T-helper 9 cell (primary cell): ENCODE results near the gene ETV6.

ENCODE experiments used
- DNase-seq: peaks from one replicate; pipeline ENCODE4 v3.0.0-alpha.2; 2020

ETV6 gene

DNA sequence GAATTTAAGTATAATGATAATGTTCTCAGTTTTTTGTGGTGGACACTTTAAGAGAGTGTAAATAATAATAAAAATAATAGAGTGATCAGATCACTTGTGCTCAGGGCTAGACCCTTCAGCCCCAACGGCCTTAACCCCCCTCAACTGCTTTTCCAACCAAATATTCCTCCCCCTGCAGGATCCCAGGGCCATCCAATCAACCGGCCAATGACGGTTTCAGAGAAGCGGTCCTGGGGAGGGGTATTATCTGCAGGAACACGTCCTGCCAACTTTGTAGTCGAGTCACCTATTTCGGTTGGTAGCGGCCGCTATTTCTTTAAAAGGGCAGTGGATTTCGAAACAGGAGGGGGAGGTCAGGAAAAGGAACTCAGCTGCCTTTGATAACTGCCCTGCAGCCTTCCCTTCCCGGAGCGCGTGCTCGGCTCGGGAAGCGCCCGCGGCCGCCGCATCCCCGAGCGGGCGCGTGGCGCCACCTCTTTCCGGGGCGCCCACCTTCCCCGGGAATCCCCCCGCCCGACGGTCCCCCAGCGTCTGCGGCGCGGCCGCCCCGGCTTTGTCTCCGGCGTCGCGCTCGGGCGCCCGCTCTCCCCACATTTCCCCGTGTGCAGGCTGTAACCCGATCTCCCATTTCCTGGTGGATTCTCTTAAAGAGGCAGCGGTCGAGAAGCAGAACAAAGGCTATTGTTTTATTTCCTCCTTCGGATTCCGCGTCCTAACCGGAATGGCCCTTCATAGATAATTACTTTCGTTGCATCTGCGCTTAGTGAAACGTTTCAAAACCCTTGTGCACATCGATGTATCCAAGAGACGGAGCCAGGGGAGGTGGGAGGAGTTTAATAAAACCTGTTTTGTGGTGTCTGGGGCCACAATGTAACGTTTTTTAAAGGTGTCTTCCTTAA is 711 bp upstream of the ETV6 start:
- peak; percentile 61 for DNase-seq

DNA sequence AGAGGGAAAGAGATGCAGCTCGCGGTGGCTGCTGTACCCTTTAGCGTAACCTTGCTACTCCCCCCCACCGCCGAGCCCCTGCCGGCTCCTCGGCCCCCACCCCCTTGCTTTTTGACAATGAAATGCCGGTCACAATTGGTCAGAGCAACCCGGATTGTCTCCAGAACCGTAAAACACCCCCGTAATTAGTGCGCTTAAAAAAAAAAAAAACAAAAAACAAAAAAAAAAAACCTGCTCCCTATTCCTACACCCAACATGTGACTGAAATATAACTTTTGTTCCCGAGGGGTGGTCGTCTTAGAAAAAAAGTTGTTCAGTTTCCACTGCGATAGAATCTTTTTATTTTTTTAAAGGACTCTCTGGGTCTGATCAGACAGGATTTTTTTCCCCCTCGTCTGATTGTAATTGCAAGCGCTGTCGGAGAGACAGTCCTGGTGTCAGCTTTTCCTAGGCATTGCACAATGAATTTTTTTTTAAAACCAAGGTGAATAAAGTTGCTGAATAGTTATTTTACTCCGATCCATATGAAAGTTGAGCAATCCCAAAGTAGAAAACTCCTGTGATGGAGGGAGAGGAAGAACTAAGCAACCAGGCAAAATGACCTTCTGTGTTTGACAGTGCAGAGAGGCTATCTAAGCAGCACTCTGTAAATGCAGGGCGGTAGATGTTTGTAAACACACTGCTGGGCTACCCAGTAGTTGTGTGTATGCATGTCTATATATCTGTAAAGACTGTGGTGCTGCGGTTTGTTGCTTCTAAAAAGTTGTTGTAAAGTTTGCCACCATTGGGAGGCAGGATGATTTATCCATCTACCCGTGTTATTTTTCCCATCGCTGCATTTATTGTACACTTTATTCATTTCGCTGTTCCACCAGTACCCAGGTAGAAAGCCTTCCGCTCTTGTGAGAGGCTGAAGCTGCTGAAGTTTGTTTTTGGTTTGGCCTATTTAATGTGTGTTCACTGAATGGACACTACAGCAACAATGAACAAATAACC is 1.1 kb downstream of the ETV6 start:
- DNase-seq: no peak

GRCh38 chr12:11651381-11651780 is 1.9 kb downstream of the ETV6 start:
- no peak for DNase-seq

GRCh38 chr12:11651785-11652184 is 2.3 kb downstream of the ETV6 start:
- no peak for DNase-seq

DNA sequence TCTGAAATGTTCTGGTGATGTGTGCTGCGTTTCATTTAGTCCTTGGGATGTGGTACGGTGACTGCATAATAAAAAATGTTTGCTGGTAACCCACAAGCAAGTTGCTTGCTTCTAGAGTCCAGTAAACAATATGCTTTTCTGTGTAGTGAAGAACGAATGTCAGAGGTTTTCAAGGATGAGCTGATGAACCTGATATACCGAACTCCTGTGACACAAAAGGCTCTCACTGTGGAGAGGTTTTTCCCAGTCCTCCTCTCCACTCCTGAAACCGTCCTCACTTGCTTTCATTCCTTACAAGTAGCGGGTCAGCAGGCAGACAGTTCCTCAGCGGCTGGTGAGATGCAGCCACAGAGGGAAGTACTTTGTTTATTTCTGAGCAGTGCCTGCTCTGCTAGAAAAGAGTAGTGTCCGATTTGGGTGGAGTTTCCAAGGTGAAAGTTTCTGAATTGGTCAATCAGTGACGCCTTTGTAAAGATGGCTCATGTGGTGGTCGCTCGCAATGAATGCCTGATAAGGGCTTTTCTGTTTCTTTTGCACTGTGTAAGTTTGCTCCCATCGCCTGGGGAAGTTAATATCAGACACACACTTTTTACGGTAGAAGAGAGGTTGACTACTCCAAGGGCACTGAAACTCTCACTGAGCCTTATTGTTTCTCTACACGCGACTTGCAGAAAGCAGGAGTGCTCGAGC is 3.0 kb downstream of the ETV6 start:
- no peak for DNase-seq

DNA sequence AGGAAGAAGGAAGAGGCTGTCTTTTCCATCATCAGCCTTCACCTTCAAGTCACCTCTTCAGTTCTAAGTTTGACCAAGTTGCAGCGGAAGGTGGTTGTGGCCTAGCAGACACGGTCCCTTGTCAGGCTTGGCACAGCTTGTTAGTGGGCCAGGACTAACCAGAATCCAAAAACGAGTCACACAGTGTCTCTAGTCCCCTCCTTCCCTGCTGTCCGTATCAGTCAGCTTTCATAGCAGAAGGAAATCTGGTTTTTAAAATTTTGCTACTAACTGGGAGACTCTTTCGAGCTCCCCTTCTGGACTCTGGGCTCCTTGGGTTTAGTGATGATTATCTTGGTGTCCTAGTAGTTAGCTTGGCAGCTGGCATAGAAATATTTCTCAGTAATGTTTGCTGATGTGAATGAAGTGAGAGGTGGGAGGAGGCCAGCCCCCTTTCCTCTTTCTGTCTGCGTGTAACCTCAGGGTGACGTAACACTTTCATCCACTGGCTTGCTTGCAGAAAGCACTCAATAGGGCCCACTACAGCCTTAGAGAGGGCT is 3.8 kb downstream of the ETV6 start:
- no peak for DNase-seq

DNA sequence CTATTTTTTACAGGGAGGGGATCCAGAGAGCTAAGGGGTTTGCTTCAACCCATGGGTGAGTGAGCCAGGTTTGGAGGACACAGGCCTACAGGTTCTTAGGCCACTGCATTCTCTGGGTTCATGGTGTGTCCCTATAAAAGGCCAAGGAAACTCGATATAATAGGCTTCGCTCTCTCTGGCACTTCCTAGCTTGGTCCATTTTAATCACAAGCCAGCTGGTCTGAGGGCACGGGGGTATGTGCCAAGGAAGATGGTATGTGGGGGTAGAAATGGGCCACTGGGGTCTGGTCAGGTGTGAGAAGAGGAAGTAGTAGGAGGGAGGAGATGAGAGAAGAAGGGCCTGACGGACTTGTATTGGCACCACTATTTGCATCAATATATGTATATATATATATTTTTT is 4.9 kb downstream of the ETV6 start:
- no peak for DNase-seq

DNA sequence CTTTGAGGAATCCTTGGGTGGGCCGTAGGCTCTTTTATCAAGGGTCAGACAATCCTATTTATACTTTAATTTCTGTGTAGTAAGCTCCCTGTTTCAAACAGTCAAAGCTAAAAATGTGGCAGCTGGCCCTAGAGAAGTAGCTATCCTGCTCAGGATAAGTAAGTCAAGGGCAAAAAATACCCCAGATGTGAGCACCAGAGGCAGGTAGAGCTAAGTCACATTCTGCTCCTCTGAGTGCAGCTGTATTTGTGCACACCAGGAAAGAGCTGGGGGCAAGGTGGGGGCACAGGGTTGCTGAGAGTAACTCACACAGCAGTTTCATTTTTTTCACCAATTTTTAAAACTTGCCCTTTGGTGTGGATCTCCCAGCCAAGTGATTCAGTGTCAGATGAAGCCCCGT is 5.3 kb downstream of the ETV6 start:
- no peak for DNase-seq

GRCh38 chr12:11655842-11656241 is 6.4 kb downstream of the ETV6 start:
- DNase-seq: no peak

GRCh38 chr12:11656550-11656949 is 7.1 kb downstream of the ETV6 start:
- DNase-seq: no peak

- DNase-seq: no peak
Measured at GRCh38 chr12:11657511-11657910, 8.0 kb downstream of the ETV6 start.

DNA sequence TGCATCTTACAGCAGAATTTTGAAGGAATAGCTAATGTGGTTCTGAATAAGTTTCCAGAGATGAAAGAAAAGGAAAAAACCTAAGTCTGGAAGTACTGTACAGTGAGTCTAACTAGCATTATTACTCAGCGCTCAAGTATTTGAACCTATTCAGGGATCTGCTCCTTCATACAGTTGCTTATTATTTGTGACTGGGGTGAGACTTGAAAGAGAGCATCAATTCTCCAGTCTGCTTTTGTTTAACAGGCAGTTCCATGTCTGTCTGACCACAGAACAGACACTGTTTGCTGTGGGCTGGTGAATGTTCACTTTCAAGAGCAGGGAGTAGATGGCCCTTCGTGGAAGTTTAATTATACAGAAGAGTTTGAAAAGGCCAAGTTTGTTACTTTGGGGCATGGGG is 9.3 kb downstream of the ETV6 start:
- no peak for DNase-seq

DNA sequence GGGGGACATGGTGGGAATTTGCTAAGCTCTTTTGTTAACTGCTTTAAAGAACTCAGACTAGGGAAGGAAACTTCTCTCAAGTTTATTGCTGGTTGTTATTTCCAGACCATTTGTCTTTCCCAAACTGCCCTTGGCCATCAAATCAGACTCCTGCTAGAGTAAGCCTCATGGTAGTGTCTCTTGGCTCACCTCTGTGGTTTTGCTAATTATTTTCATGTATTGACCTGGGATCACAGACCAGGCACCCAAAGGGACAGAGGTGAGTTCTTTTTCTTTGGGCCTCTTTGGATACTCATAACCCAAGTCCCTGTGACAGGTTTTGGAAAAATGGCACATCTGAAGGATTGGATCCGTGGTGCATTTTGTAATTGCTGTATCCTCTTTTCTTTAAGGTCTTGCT is 11.2 kb downstream of the ETV6 start:
- no peak for DNase-seq

GRCh38 chr12:11661491-11662089 is 12.1 kb downstream of the ETV6 start:
- no peak for DNase-seq

- no peak for DNase-seq
Measured at GRCh38 chr12:11662369-11662768, 12.9 kb downstream of the ETV6 start.

DNA sequence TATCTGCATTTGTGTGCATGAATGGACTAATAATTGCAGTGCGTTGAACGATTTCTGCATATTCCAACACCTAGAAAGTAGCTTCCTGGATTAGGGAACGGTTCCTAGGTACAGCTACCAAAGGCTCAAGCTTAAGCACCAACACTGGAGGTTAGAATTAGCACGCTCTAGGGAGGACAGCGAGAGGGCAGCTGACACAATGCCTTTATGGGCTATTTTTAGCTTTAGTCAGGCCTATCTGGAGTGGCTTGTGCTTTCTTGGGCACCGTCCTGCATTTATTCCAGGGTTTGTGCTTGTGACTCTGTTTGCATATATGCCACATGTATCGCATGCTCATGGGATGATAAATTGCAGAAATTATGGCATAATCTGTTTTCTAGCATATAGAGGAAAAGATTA is 13.7 kb downstream of the ETV6 start:
- DNase-seq: no peak

GRCh38 chr12:11664101-11664500 is 14.6 kb downstream of the ETV6 start:
- no peak for DNase-seq

DNA sequence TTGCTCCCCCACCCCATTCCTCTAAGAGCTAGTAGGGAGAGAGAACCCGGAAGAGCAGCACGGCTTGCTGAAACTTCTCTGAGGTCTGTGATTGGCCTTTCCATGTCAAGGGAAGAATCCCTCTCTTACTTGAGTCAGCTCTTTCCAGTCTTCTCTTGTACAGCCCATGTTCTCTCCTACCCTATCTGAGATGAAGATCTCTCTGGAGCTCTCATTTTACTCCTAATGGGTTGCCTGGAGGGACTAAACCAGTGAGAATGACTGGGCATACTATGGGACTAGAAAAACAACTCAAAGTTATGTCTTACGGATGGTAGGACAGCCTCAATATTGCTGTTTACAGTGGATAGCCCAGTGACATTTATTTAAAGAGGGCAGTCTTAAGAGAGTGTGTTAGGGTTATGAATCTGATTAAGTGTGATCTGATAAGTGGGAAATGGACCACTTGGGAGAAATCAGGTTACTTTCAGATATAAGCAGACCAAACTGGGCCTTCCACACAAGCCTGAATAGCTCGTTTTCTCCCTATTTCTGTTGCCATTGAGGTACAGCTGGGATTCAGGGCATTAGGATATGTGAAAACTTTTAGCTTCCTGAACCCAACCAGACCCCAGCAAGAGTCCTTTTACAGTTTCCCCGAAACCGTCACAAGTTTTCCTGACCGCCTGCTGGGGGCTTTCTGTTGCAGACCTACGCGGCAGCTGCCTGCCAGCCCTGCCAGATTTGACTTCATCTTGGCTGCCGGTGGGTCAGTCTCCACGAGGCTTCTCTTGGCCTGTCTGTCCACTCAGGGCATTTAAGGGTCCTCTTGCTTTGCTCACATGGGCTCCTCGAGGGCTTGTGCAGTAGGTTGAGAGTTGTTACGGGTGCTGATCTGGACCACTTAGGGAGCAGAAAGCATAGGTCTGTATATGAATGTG is 16.9 kb downstream of the ETV6 start:
- no peak for DNase-seq

- DNase-seq: no peak
Measured at GRCh38 chr12:11667171-11667570, 17.7 kb downstream of the ETV6 start.

DNA sequence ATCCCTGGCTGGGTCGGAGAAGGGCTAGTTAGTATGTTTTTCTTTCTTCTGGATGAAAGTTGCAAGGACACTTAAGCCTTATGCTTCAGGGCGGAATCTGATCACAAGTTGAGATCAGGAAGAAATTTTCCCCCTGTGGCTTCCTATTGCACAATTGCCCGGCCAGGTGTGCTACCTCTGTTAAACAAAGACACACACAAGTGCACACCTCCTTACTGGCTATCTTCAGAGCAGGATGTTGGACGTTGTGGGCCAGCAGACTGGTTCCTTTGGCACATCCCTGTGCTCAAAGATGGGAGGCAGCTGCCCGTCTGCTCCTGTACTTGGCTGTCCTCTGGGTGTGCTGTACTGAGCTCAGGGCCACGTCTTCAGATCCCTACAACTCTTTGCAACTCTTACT is 19.1 kb downstream of the ETV6 start:
- no peak for DNase-seq

DNA sequence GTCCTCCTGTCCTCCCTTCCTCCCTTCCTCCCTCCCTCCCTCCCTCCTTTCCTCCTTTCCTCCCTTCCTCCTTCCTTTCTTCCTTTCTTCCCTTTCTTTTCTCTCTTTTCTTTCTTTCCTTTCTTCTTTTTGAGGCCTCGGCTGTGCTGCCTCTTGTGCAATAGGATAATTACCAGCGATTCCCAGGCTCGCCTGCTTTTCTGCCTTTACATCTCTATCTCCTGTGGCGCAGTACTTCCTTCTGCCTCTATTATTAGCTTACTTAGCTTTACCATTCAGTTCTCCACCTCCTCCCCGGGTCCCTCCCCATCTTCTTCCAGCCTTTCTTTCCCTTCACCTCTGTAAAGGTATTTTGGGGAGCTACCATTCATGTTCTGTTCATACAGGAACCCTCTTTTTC is 19.9 kb downstream of the ETV6 start:
- DNase-seq: no peak
